Measurements from ENCODE around the gene SLX4.
A peak's percentile ranks its signal among the peaks of the same experiment; 100 is the strongest.

The SLX4 gene

DNA sequence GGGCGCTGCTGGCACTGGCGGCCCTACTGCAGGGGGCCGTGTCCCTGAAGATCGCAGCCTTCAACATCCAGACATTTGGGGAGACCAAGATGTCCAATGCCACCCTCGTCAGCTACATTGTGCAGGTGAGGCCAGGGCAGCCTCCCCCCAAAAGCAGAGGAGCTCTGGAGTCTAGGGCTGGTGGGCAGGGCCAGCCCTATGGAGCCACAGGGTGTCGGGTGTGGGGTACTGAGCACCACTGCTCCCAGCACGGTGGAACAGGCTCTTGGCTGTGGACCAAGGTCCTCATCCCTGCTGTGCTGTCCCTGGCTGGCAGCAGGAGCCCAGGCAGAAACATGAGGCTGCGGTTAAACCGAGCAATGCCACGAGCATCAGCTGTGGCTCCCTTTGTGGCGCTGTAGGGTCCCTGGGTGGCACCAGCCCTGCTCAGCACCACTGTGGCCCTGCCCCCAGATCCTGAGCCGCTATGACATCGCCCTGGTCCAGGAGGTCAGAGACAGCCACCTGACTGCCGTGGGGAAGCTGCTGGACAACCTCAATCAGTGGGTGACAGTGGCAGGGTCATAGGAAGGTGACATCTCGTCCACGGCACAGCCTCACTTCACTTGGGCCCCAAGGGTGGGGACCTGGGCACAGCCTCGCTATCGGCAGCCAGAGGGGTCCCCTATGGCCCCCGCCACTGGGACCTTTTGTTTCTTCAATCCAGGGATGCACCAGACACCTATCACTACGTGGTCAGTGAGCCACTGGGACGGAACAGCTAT, 44.2 kb upstream of the SLX4 start (continued):
- TF ChIP-seq POU6F1 (CRISPR knock-in tag; IDR thresholded peaks at IDR 0.05; ENCODE audit: borderline replicate concordance, low read depth) (no peak), GLIS3 (CRISPR knock-in tag; IDR thresholded peaks at IDR 0.05) (no peak), ZFP3 (CRISPR knock-in tag; IDR thresholded peaks at IDR 0.05) (no peak), ZNF8 (CRISPR knock-in tag; IDR thresholded peaks at IDR 0.05) (no peak), ARNTL (CRISPR knock-in tag; IDR thresholded peaks at IDR 0.05; ENCODE audit: borderline replicate concordance, low read depth) (no peak), TCF4 (CRISPR knock-in tag; IDR thresholded peaks at IDR 0.05; ENCODE audit: borderline replicate concordance) (no peak), CREB5 (CRISPR knock-in tag; IDR thresholded peaks at IDR 0.05; ENCODE audit: low read depth) (no peak)

- ATAC-seq, result no peak
- TF ChIP-seq CSRNP3 (CRISPR knock-in tag; IDR thresholded peaks at IDR 0.05) (no peak), TSHZ2 (CRISPR knock-in tag; IDR thresholded peaks at IDR 0.05) (no peak), ZFP3 (CRISPR knock-in tag; IDR thresholded peaks at IDR 0.05) (no peak), PATZ1 (CRISPR knock-in tag; IDR thresholded peaks at IDR 0.05; ENCODE audit: borderline replicate concordance) (no peak), TOX (CRISPR knock-in tag; IDR thresholded peaks at IDR 0.05; ENCODE audit: borderline replicate concordance) (no peak), ZFP30 (CRISPR knock-in tag; IDR thresholded peaks at IDR 0.05) (no peak)
Observed at GRCh38 chr16:3655030-3655395, 43.6 kb upstream of the SLX4 start.

DNA sequence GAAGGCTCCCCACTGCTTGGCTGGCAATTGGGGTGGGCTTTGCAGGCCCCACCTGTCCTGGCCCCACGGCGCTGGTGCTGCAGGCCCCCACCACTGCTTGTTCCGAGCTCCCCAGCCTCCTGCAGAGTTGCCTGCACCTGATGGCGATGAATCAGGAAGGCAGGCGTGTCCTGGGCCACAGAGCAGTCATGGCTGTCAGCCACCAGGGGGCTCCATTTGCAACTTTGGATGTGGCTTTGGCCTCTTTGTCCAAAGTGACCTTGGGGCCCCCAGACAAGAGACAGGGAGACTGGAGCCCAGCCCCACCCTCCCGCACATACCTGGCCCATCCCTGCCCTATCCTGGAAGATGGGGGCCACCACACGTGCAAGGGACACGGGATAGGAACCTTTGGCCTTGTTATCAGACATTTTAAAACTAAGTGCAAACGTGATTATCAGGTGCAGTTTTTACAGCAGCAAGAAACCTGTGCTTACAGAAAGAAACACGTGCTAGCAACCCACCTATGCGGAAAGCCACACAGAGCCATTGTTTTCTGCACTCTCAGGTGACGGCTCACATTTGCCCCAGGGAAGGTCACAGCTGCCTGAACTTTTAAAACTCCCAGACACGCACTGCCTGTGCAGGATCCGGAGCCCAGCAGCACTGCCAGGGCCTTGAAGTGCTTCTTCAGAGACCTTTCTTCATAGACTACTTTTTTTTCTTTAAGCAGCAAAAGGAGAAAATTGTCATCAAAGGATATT, 43.0 kb upstream of the SLX4 start, which contains the start of gene DNASE1:
Gene DNASE1 (plus strand): TSS at position 443 of the 743 bp plus-strand sequence. CDS start 683 bp downstream, outside the sequence.
- TF ChIP-seq BACH2 (CRISPR knock-in tag; IDR thresholded peaks at IDR 0.05; ENCODE audit: borderline replicate concordance) (no peak), GLIS3 (CRISPR knock-in tag; IDR thresholded peaks at IDR 0.05) (no peak), TOX (CRISPR knock-in tag; IDR thresholded peaks at IDR 0.05; ENCODE audit: borderline replicate concordance) (no peak), RARB (CRISPR knock-in tag; IDR thresholded peaks at IDR 0.05) (no peak)
- ATAC-seq, result peak; percentile 89

- no peak for ATAC-seq
- TF ChIP-seq PATZ1 (CRISPR knock-in tag; IDR thresholded peaks at IDR 0.05; ENCODE audit: borderline replicate concordance) (no peak), POU6F1 (CRISPR knock-in tag; IDR thresholded peaks at IDR 0.05; ENCODE audit: borderline replicate concordance, low read depth) (no peak), ZNF565 (CRISPR knock-in tag; conservative IDR thresholded peaks at IDR 0.05; ENCODE audit: low read depth) (no peak)
Observed at GRCh38 chr16:3652373-3653195, 41.2 kb upstream of the SLX4 start.
